WI38 (cell line): ENCODE measurements around the gene FAM209B.

ENCODE experiments used
- H3K4me3 ChIP-seq: 2 replicates; pipeline ENCODE4 v1.5.1; 2011; ENCODE audit warnings: low read depth, mild to moderate bottlenecking, control low read depth, low read length
- TF ChIP-seq, protein P1 (sequence below): IDR thresholded peaks from 2 replicates; pipeline ENCODE4 v1.5.1; 2012; ENCODE audit warnings: low read depth, mild to moderate bottlenecking, control low read depth, low read length

Gene FAM209B

DNA sequence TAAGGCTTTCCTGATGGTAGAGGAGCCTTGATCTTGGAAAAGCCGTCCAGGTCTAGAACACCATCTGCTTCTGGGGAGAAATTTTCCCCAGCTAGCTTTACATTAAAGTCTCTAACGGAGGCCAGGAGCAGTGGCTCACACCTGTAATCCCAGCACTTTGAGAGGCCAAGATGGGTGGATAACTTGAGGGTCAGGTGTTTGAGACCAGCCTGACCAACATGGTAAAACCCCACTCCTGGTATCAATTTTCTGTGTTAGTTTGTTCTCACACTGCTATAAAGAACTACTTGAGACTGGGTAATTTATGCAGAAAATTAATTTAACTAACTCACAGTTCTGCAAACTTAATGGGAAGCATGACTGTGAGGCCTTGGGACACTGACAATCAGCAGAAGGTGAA is 37.8 kb downstream of the FAM209B start:
- H3K4me3 ChIP-seq, result no peak overlapping the region
- TF ChIP-seq, protein P1, sequence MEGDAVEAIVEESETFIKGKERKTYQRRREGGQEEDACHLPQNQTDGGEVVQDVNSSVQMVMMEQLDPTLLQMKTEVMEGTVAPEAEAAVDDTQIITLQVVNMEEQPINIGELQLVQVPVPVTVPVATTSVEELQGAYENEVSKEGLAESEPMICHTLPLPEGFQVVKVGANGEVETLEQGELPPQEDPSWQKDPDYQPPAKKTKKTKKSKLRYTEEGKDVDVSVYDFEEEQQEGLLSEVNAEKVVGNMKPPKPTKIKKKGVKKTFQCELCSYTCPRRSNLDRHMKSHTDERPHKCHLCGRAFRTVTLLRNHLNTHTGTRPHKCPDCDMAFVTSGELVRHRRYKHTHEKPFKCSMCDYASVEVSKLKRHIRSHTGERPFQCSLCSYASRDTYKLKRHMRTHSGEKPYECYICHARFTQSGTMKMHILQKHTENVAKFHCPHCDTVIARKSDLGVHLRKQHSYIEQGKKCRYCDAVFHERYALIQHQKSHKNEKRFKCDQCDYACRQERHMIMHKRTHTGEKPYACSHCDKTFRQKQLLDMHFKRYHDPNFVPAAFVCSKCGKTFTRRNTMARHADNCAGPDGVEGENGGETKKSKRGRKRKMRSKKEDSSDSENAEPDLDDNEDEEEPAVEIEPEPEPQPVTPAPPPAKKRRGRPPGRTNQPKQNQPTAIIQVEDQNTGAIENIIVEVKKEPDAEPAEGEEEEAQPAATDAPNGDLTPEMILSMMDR, result no peak

DNA sequence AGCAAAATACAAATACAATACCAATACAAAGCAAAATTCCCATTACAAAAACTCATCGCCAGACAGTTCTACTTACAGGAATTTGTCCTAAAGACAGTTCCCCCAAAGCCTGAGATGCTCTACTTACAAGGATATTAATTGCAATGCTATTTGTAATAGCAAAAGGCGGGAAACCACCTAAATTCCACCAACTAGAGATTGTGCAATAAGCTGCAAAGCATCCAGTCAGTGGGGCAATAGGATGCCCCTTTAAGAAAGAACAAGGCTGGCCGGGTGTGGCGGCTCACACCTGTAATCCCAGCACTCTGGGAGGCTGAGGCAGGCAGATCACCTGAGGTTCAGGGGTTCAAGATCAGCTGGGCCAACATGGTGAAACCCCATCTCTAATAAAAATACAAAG is 39.1 kb downstream of the FAM209B start:
- TF ChIP-seq, protein P1, result no peak

DNA sequence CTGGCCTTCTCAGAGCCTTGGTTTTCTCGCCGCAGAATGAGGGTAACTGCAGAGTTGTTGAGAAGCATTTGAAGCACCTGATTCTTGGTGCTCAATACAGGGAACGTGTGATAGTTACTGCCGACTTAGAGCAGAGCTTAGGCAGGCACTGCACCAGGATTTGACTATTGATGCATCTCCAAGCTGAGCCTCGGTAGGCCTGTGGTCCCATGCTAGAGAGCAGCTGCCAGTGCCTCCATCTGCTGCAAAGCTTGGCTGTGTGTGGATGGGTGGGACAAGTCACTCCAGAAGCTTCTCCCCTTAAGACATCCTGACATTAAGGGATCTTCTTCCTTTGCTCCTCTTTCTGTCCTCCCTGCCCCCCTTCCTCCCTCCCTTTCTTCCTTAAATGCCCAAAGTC is 40.9 kb downstream of the FAM209B start:
- TF ChIP-seq, protein P1, result no peak

More for the DNA sequence above, 39.1 kb downstream of the FAM209B start:
- no peak overlapping the region for H3K4me3 ChIP-seq

DNA sequence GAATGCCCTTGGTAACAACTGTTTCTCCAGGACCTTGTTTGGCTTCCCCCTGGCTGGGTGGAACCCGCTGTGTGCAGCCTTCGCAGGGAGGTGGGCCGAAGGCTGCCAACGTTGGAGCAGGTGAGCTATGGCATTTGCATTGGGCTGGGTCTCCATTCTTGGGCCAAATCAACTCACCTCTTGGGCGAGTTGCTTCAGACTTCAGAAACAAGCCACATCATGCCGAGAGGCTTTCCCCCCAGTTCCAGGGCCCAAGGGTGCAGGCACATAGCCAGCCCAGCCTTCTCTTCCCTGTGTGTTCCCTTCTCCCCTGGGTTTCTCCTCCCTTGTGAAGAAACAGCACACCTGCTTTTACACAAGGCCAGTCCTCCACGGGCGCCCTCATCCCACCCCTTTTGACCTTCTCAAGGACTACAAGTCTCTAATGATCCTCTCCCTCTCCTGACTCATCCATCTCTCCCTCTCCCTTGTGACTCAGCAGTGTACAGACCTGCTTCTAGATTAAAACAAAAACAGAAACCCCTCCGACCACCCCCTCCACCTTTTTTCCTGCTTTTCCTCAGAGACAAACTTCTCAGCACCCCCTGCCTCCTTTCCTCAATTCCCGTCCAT is 41.6 kb downstream of the FAM209B start:
- TF ChIP-seq, protein P1, result no peak
- no peak overlapping the region for H3K4me3 ChIP-seq

More for the DNA sequence above, 40.9 kb downstream of the FAM209B start:
- no peak overlapping the region for H3K4me3 ChIP-seq

DNA sequence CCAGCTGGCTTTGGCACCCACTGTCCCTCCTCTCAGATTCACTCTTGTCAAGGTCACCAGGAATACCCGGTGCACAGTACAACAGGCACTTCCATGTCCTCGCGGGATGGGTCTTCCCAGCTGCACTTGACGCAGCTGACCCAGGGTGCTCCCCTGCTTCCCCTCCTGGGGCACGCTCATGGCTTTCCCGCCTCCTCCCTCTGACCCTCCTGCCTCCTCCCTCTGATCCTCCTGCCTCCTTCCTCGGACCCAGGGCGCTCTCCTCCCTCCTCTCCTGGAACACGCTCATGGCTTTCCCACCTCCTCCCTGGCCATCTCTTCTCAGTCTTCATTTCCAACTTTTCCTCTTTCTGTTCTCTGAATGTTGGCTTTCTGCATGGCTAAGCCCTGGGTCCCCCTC is 42.1 kb downstream of the FAM209B start:
- TF ChIP-seq, protein P1, result no peak
- H3K4me3 ChIP-seq, result no peak overlapping the region

DNA sequence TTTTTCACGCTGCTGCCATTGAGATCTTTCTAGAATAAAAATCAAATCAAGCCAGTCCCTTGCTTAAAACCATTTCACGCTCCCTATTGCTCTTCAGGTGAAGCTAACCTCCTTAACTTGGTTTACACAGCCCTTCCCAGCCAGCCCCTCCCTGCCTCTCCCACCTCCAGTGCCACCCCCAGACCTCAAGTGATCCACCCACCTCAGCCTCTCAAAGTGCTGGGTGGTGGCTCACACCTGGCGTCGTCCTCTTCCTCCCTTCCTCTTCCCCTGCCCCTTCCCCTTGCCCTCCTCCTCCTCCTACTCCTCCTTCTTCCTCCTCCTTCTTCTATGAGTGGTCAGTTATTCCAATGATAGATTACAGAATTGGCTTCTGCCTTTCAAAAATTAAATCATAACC is 42.9 kb downstream of the FAM209B start:
- no peak overlapping the region for H3K4me3 ChIP-seq
- TF ChIP-seq, protein P1, result no peak

DNA sequence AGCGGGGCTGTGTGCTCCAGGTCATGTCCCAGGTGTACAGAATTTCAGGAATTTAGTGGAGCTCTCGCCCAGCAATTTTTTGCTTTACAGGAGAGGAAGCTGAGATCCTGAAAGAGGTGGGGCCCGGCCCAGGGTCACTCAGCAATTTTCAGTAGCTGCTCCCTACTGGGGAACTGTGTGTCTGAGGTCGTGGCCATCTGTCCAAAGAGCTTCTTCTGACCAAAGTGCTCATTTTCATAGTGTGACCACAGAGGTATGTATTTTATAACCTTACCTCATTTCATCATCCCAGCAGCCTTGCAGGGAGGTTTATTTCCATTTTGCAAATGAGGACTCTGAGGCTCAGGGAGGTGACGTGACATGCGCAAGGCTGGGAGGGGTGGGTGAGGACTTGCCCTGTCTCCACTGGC is 46.3 kb downstream of the FAM209B start:
- TF ChIP-seq, protein P1, result no peak
- no peak overlapping the region for H3K4me3 ChIP-seq
